HepG2 (cell line): ENCODE data around the gene PACS2. TPM values are rescaled to one million over a fixed set of nuclear protein-coding genes. Genes with fewer than 3 reads are reported as not detected.
A peak's percentile ranks its signal among the peaks of the same experiment; 100 is the strongest.

Experiments
- ATAC-seq: fragments of 200-7000 bp; cut with Tn5 transposase; 3 replicates; pipeline ENCODE4 v1.9.1; 2020; ENCODE audit warnings: mild to moderate bottlenecking, moderate library complexity
- BruUV-seq: library from RNA; stranded (reverse); fragments of 400-500 nt; replicated peaks from 2 replicates; lab custom pipeline; 2021; lab: Mats Ljungman, UMichigan
- CTCF ChIA-PET: fragments of 300-600 bp; formaldehyde crosslinking; extraction: SDS; loops from one replicate; lab custom pipeline; 2021; ENCODE audit warnings: low total read pairs, inconsistent platforms, low intra/inter-chr PET ratio; lab: Yijun Ruan, JAX
- POLR2A ChIA-PET: fragments of 350-600 bp; sonication (Branson Sonifier 250); formaldehyde crosslinking; loops from one replicate; lab custom pipeline; 2020; ENCODE audit warnings: antibody characterized with exemption, inconsistent platforms; lab: Yijun Ruan, JAX
- DNase-seq: peaks from one replicate; pipeline ENCODE4 v3.0.0-alpha.2; 2015; ENCODE audit warnings: low spot score
- FAIRE-seq: peaks from 3 replicates; lab custom pipeline; 2011; peaks lifted over from hg19 to GRCh38; lab: Jason Lieb, UNC
- H2AFZ ChIP-seq: one replicate; pipeline ENCODE4 v1.6.1; 2011; ENCODE audit warnings: low read length, inconsistent platforms
- H3K27ac ChIP-seq: fragments of 300-600 bp; 3 replicates; pipeline ENCODE4 v1.8.0; 2011; ENCODE audit warnings: mixed run types, mild to moderate bottlenecking, mixed read lengths, low read length, inconsistent platforms; ENCODE audit not compliant: insufficient read depth; ENCODE audit errors: extremely low read length
- H3K27me3 ChIP-seq, 2 experiments: fragments of 200-600 bp in 1 of 2; 2 replicates in 1 of 2; 3 replicates in 1 of 2; pipeline versions ENCODE4 v1.6.0 to v1.8.0; 2011; ENCODE audit warnings: low read length in 2 of 2, mild to moderate bottlenecking in 2 of 2, moderate library complexity in 2 of 2, inconsistent platforms in 1 of 2; ENCODE audit not compliant: insufficient read depth in 2 of 2, control insufficient read depth in 1 of 2
- H3K36me3 ChIP-seq, 2 experiments: fragments of 200-600 bp in 1 of 2; replicated peaks in 1 of 2; 2 replicates in 1 of 2; 3 replicates in 1 of 2; pipeline versions ENCODE4 v1.5.1 to v1.8.0; 2011; ENCODE audit warnings: low read length in 2 of 2, inconsistent platforms in 1 of 2; ENCODE audit not compliant: insufficient read depth in 2 of 2, control insufficient read depth in 1 of 2
- H3K4me1 ChIP-seq: 2 replicates; pipeline ENCODE4 v1.5.1; 2012; ENCODE audit warnings: low read length, inconsistent platforms; ENCODE audit not compliant: insufficient read depth
- H3K4me2 ChIP-seq: 2 replicates; pipeline ENCODE4 v1.6.0; 2011; ENCODE audit warnings: low read depth, low read length, inconsistent platforms
- H3K4me3 ChIP-seq, 3 experiments: fragments of 200-600 bp in 1 of 3; sonication (generic), shearing (Covaris generic) in 1 of 3; replicated peaks in 1 of 3; 2 replicates each; pipeline ENCODE4 v1.5.1; 2011 to 2016; ENCODE audit warnings: low read length in 3 of 3, inconsistent platforms in 2 of 3, low read depth in 2 of 3, mild to moderate bottlenecking in 2 of 3, control low read depth in 1 of 3, mixed read lengths in 1 of 3; ENCODE audit not compliant: insufficient read depth in 1 of 3
- H3K79me2 ChIP-seq: one replicate; pipeline ENCODE4 v1.6.1; 2011; ENCODE audit warnings: low read length, inconsistent platforms; ENCODE audit not compliant: insufficient read depth
- H3K9ac ChIP-seq: 2 replicates; pipeline ENCODE4 v1.6.0; 2011; ENCODE audit warnings: mild to moderate bottlenecking, low read depth, low read length, inconsistent platforms; ENCODE audit not compliant: insufficient read depth
- H3K9me3 ChIP-seq: 2 replicates; pipeline ENCODE4 v1.5.1; 2012; ENCODE audit warnings: mild to moderate bottlenecking, low read length
- H4K20me1 ChIP-seq: 2 replicates; pipeline ENCODE4 v1.6.0; 2011; ENCODE audit warnings: inconsistent platforms, mild to moderate bottlenecking, low read length, moderate library complexity; ENCODE audit not compliant: insufficient read depth
- NFRKB ChIP-seq: fragments of 450-650 bp; IDR thresholded peaks from 2 replicates; pipeline ENCODE4 v1.6.1; 2017
- PHB2 ChIP-seq: fragments of 450-650 bp; IDR thresholded peaks from 2 replicates; pipeline ENCODE4 v1.6.1; 2018; ENCODE audit not compliant: partially characterized antibody
- SNAI1 ChIP-seq: sonication (generic); formaldehyde crosslinking; IDR thresholded peaks from 2 replicates; pipeline ENCODE4 v1.5.0; 2020; ENCODE audit warnings: mild to moderate bottlenecking, missing genetic modification reagents, borderline replicate concordance
- YY1 ChIP-seq: IDR thresholded peaks from 2 replicates; pipeline ENCODE4 v1.6.1; 2011; ENCODE audit warnings: low read length, low read depth, moderate library complexity, mild to moderate bottlenecking; ENCODE audit not compliant: insufficient read depth, insufficient replicate concordance
- WGBS: methylation state at CpG from one replicate; pipeline ENCODE4 v1.1.6; 2017; ENCODE audit warnings: low lambda C conversion rate; 5-methylcytosine and 5-hydroxymethylcytosine counted together
- in situ Hi-C: cut with HindIII; loops from 2 replicates; pipeline ENCODE4 v1.10.0; 2017; ENCODE audit warnings: low pct_unique_long_range_greater_than_20kb; ENCODE audit not compliant: extremely low pct_ligation_motif_present
- intact Hi-C: fragments of 100-400 bp; cut with micrococcal nuclease; formaldehyde crosslinking; loops from one replicate; pipeline ENCODE4 v1.10.0; 2022; ENCODE audit not compliant: unreplicated experiment
- polyA plus RNA-seq, 8 experiments: library from polyadenylated mRNA; depleted of rRNA in 3 of 8; stranded (reverse) in 7 of 8; unstranded in 1 of 8; fragments of >200 nt; fragmentation: Illumina TruSeq in 4 of 8; extraction: Trizol in 4 of 8; gene quantifications; 2 replicates each; pipeline versions ENCODE4 v1.2.1 to v1.2.3, GENCODE V29; 2011 to 2016; ENCODE audit warnings: low read depth in 4 of 8, missing spikeins in 1 of 8, mixed read lengths in 1 of 8; ENCODE audit not compliant: insufficient read depth in 1 of 8
- total RNA-seq, 5 experiments: library from RNA; depleted of rRNA; stranded (reverse); fragments of >200 nt; fragmentation: Illumina TruSeq; extraction: Trizol; gene quantifications; 2 replicates each; pipeline ENCODE4 v1.2.3, GENCODE V29; 2016; ENCODE audit warnings: low read depth in 1 of 5
- TF ChIP-seq, protein P1 (sequence below): sonication (generic); formaldehyde crosslinking; IDR thresholded peaks from 2 replicates; pipeline ENCODE4 v1.4.0; 2020; ENCODE audit warnings: mild to moderate bottlenecking, missing genetic modification reagents
- TF ChIP-seq, protein P2 (sequence below): sonication (generic); formaldehyde crosslinking; IDR thresholded peaks from one replicate; pipeline ENCODE4 v1.5.1; 2020; ENCODE audit warnings: mild to moderate bottlenecking, missing genetic modification reagents; ENCODE audit errors: not compliant biosample characterization

PACS2 gene
- total and polyA plus RNA-seq, 2 of the 13 experiments (the other 11 are each of a cell fraction or from before 2014, with no cell fraction given) = 23.6 to 27.6 TPM

DNA sequence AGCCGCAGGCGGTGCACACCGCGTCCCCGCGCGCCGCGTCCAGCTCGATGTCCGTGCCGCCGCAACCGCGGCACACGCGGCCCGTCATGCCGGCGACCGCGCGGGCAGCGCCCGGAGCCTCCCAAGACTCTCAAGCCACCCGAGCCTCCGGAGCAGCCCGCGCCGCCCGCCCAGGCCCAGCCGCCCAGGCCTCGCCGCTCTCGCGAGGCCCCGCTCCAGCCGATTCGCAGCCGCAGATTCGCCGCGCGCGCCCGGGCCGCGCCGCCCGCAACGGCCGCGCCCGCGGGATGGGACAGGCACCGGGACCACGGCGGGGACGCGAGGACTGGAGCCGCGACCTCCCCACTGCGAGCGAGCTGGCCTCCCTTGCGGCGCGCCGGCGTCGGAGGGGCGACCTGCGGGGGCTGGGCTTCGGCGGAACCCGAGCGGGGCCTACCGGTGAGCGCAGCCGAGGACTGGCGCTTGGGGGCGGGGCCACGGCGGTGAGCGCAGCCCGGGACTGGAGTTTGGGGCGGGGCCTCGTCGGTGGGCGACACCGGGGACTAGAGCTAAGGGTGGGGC is 13.9 kb upstream of the PACS2 start, which contains the start of gene BRF1:
Gene BRF1 (minus strand): TSS at position 460 of the 561 bp plus-strand sequence. CDS start 372 bp downstream, at position 88.
- POLR2A ChIA-PET = interaction anchor here (0.7 to 2.2 kb wide), 16 partner anchors 11 to 613 kb away, joined by 3 to 34 read pairs (median 4); partner anchors contain the start of genes PACS2 and TEX22
- intact Hi-C loops = no loop called here
- no peak for FAIRE-seq
- Histone ChIP-seq H3K27ac (peak within 1 kb of the TSS; percentile 95), H3K9ac (peak within 1 kb of the TSS; percentile 88), H4K20me1 (peaks cover 10% of the 10 kb centered on the region; the same call in 1 of the 2 replicates), H3K4me2 (peak within 1 kb of the TSS; percentile 78), H3K4me3 (peak within 1 kb of the TSS; percentile 68 to 99 (median 92)), H3K36me3 (no peaks in the 10 kb centered on the region), H3K4me1 (peaks cover 32% of the 10 kb centered on the region), H3K79me2 (peaks cover 29% of the 10 kb centered on the region), H3K9me3 (no peaks in the 10 kb centered on the region), H3K27me3 (no peaks in the 10 kb centered on the region; a peak in 1 of 5 replicates), H2AFZ (no peak within 1 kb of the TSS)
- BruUV-seq = no TSS peak
- CTCF ChIA-PET = no interaction called here
- in situ Hi-C loops = no loop called here
- WGBS = no CpG with 5 or more reads among the region's 90 CpGs
- DNase-seq = peak; percentile 86
- ATAC-seq = peak; percentile 90
- TF ChIP-seq PHB2 (no peak), NFRKB (no peak), YY1 (peak; percentile 45), SNAI1 (no peak)
- TF ChIP-seq, protein P1, sequence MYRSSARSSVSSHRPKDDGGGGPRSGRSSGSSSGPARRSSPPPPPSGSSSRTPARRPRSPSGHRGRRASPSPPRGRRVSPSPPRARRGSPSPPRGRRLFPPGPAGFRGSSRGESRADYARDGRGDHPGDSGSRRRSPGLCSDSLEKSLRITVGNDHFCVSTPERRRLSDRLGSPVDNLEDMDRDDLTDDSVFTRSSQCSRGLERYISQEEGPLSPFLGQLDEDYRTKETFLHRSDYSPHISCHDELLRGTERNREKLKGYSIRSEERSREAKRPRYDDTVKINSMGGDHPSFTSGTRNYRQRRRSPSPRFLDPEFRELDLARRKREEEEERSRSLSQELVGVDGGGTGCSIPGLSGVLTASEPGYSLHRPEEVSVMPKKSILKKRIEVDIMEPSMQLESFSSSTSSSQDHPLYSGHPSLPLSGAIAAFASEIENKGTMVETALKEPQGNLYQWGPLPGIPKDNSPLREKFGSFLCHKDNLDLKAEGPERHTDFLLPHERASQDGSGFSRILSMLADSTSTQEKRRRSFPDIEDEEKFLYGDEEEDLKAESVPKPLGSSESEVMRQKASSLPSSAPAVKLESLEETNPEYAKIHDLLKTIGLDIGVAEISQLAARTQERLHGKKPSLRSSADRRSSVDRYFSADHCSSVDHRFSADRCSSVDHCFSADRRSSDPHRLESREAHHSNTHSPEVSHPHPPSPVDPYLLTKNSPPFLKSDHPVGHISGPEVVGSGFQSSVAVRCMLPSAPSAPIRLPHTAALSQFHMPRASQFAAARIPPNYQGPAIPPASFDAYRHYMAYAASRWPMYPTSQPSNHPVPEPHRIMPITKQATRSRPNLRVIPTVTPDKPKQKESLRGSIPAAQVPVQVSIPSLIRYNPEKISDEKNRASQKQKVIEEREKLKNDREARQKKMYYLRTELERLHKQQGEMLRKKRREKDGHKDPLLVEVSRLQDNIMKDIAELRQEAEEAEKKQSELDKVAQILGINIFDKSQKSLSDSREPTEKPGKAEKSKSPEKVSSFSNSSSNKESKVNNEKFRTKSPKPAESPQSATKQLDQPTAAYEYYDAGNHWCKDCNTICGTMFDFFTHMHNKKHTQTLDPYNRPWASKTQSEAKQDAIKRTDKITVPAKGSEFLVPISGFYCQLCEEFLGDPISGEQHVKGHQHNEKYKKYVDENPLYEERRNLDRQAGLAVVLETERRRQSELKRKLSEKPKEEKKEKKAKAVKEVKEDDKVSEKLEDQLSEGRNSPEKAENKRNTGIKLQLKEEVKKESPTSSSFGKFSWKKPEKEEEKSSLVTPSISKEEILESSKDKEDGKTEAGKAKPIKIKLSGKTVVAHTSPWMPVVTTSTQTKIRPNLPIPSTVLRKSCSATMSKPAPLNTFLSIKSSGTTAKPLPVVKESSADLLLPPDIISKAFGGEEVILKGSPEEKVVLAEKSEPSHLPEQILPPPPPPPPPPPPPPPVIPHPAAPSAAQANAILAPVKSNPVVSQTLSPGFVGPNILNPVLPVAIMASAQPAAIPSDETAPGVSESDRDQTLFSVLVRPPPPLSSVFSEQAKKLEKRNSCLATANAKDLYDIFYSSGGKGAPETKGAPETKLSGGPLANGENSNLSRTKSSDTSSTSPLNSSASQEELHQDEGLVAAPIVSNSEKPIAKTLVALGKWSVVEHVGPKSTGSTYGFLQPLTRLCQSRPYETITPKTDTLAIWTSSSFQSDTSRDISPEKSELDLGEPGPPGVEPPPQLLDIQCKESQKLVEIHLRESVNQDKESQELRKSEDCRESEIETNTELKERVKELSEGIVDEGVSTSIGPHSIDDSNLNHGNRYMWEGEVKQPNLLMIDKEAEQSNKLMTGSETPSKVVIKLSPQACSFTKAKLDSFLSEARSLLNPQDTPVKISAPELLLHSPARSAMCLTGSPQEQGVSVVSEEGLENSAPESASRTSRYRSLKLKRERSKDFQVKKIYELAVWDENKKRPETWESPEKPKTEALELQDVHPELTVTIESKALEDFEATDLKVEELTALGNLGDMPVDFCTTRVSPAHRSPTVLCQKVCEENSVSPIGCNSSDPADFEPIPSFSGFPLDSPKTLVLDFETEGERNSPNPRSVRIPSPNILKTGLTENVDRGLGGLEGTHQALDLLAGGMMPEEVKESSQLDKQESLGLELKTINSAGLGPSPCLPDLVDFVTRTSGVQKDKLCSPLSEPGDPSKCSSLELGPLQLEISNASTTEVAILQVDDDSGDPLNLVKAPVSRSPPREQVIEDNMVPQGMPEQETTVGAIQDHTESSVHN (CRISPR knock-in tag) = no peak
- TF ChIP-seq, protein P2, sequence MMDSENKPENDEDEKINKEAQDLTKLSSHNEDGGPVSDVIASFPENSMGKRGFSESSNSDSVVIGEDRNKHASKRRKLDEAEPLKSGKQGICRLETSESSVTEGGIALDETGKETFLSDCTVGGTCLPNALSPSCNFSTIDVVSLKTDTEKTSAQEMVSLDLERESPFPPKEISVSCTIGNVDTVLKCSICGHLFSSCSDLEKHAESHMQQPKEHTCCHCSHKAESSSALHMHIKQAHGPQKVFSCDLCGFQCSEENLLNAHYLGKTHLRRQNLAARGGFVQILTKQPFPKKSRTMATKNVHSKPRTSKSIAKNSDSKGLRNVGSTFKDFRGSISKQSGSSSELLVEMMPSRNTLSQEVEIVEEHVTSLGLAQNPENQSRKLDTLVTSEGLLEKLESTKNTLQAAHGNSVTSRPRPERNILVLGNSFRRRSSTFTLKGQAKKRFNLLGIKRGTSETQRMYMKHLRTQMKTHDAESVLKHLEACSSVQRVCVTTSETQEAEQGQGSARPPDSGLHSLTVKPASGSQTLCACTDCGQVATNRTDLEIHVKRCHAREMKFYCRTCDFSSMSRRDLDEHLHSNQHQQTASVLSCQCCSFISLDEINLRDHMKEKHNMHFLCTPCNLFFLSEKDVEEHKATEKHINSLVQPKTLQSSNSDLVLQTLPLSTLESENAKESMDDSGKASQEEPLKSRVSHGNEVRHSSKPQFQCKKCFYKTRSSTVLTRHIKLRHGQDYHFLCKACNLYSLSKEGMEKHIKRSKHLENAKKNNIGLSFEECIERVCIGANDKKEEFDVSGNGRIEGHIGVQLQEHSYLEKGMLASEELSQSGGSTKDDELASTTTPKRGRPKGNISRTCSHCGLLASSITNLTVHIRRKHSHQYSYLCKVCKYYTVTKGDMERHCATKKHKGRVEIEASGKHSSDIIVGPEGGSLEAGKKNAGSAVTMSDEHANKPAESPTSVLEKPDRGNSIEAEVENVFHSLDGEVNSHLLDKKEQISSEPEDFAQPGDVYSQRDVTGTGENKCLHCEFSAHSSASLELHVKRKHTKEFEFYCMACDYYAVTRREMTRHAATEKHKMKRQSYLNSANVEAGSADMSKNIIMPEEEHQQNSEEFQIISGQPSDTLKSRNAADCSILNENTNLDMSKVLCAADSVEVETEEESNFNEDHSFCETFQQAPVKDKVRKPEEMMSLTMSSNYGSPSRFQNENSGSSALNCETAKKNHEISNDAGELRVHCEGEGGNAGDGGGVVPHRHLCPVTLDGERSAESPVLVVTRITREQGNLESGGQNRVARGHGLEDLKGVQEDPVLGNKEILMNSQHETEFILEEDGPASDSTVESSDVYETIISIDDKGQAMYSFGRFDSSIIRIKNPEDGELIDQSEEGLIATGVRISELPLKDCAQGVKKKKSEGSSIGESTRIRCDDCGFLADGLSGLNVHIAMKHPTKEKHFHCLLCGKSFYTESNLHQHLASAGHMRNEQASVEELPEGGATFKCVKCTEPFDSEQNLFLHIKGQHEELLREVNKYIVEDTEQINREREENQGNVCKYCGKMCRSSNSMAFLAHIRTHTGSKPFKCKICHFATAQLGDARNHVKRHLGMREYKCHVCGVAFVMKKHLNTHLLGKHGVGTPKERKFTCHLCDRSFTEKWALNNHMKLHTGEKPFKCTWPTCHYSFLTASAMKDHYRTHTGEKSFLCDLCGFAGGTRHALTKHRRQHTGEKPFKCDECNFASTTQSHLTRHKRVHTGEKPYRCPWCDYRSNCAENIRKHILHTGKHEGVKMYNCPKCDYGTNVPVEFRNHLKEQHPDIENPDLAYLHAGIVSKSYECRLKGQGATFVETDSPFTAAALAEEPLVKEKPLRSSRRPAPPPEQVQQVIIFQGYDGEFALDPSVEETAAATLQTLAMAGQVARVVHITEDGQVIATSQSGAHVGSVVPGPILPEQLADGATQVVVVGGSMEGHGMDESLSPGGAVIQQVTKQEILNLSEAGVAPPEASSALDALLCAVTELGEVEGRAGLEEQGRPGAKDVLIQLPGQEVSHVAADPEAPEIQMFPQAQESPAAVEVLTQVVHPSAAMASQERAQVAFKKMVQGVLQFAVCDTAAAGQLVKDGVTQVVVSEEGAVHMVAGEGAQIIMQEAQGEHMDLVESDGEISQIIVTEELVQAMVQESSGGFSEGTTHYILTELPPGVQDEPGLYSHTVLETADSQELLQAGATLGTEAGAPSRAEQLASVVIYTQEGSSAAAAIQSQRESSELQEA (CRISPR knock-in tag) = no peak
